ENCODE measurements around the gene COX20.
"Not testable (repeated sequence)": the region's sequence is repeated elsewhere in the genome, so short reads cannot be mapped to it uniquely, and the experiment has no call there.

Gene COX20

DNA sequence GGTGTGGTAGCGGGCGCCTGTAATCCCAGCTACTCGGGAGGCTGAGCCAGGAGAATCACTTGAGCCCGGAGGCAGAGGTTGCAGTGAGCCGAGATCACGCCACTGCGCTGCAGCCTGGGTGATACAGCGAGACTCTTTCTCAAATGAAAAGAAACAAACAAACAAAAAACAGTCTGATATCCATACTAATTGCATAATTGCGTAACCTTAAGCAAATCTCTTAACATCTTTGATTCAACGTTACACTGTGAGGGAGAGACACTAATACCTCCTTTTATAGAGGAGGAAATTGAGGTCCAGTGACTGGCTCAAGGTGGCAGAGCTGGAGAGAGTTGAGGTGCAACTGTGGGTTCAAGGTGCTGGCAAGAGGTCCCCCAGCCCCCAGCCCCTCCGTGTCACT, 12.6 kb upstream of the COX20 start:
- no peaks in the 10 kb centered on the region; the same call in 1 of the 2 replicates for H3K36me3 ChIP-seq (ENCODE audit: insufficient read depth, low read length)
- H3K27ac ChIP-seq (ENCODE audit: low read depth, low read length) = no peak overlapping the region
- H3K9ac ChIP-seq (ENCODE audit: low read depth, low read length) = no peak overlapping the region
- no peaks in the 10 kb centered on the region for H3K9me3 ChIP-seq (ENCODE audit: insufficient read depth, low read depth, low read length)
- WGBS = 84% methylated on average over 10 of the region's 11 CpGs
- peaks cover 19% of the 10 kb centered on the region; the same call in 1 of the 2 replicates for H3K4me1 ChIP-seq (ENCODE audit: insufficient read depth, low read length)
- H3K4me3 ChIP-seq (ENCODE audit: low read length) = no peak overlapping the region
- H3K27me3 ChIP-seq (ENCODE audit: insufficient read depth, low read length) = no peaks in the 10 kb centered on the region

DNA sequence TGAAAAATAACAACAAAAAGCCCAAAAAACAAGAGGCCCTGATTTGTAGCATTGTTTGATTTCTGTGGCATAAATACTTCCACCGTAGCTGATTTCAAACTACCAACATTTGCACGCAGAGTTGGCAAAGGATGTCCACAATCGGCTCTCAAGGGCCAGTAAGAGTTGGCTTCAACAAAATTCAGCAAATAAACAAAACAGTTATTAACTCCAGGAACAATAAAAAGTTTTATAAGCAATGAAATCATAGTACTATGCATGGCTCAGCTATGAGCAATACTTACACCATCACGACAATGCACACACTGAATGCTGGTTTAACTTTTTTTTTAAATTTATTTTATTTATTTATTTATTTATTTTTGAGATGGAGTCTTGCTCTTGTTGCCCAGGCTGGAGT, 8.7 kb upstream of the COX20 start:
- H3K36me3 ChIP-seq (ENCODE audit: insufficient read depth, low read length) = no peaks in the 10 kb centered on the region; the same call in 1 of the 2 replicates
- H3K9me3 ChIP-seq (ENCODE audit: insufficient read depth, low read depth, low read length) = no peaks in the 10 kb centered on the region
- H3K4me1 ChIP-seq (ENCODE audit: insufficient read depth, low read length) = peaks cover 9% of the 10 kb centered on the region; the same call in 1 of the 2 replicates
- 97% methylated on average over 3 of the region's 4 CpGs for WGBS
- no peaks in the 10 kb centered on the region for H3K27me3 ChIP-seq (ENCODE audit: insufficient read depth, low read length)
- no peak overlapping the region for H3K4me3 ChIP-seq (ENCODE audit: low read length)
- H3K27ac ChIP-seq (ENCODE audit: low read depth, low read length) = no peak overlapping the region
- H3K9ac ChIP-seq (ENCODE audit: low read depth, low read length) = no peak overlapping the region

DNA sequence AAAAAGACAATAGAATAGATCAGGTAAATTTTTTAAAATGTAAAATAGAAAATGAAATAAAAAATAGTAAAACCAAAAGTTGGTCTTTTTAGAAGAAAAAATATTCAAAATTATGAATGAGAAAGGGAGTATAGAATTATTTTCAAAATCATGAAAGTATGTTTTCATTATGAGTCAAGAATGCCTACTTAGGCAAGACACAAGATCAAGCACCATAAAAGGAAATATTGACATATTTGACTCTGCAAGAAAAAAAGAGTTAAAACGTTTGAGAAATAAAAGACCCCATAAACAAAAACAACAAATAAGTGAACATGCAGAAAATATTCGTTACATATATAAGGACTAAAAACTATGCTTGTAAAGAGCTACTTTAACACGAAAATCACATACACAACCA, 4.8 kb upstream of the COX20 start:
- Histone ChIP-seq H3K9me3 (ENCODE audit: insufficient read depth, low read depth, low read length) (no peaks in the 10 kb centered on the region), H3K27me3 (ENCODE audit: insufficient read depth, low read length) (no peaks in the 10 kb centered on the region), H3K36me3 (ENCODE audit: insufficient read depth, low read length) (no peaks in the 10 kb centered on the region), H3K4me3 (ENCODE audit: low read length) (no peak overlapping the region), H3K4me1 (ENCODE audit: insufficient read depth, low read length) (peaks cover 9% of the 10 kb centered on the region; the same call in 1 of the 2 replicates), H3K9ac (ENCODE audit: low read depth, low read length) (no peak overlapping the region), H3K27ac (ENCODE audit: low read depth, low read length) (no peak overlapping the region)
- WGBS = 96% methylated on average over 3 of the region's 3 CpGs

DNA sequence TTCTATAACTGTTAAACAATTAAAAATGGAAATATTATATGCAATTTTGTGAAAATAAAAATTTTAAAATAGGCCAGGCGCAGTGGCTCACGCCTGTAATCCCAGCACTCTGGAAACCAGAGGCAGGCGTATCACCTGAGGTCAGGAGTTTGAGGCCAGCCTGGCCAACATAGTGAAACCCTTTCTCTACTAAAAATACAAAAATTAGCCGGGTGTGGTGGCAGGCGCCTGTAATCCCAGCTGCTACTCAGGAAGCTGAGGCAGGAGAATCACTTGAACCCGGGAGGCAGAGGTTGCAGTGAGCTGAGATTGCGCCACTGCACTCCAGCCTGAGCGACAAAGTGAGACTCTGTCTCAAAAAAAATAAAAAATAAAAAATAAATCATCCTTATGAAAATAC, 2.2 kb upstream of the COX20 start:
- whole genome bisulfite sequencing = 91% methylated on average over 7 of the region's 8 CpGs
- Histone ChIP-seq H3K4me1 (ENCODE audit: insufficient read depth, low read length) (peaks cover 24% of the 10 kb centered on the region), H3K9ac (ENCODE audit: low read depth, low read length) (peak overlapping the region; percentile 99)
- H3K4me3 ChIP-seq (ENCODE audit: low read length); H3K36me3 ChIP-seq (ENCODE audit: insufficient read depth, low read length); H3K9me3 ChIP-seq (ENCODE audit: insufficient read depth, low read depth, low read length); H3K27me3 ChIP-seq (ENCODE audit: insufficient read depth, low read length); H3K27ac ChIP-seq (ENCODE audit: low read depth, low read length): not testable (repeated sequence)

DNA sequence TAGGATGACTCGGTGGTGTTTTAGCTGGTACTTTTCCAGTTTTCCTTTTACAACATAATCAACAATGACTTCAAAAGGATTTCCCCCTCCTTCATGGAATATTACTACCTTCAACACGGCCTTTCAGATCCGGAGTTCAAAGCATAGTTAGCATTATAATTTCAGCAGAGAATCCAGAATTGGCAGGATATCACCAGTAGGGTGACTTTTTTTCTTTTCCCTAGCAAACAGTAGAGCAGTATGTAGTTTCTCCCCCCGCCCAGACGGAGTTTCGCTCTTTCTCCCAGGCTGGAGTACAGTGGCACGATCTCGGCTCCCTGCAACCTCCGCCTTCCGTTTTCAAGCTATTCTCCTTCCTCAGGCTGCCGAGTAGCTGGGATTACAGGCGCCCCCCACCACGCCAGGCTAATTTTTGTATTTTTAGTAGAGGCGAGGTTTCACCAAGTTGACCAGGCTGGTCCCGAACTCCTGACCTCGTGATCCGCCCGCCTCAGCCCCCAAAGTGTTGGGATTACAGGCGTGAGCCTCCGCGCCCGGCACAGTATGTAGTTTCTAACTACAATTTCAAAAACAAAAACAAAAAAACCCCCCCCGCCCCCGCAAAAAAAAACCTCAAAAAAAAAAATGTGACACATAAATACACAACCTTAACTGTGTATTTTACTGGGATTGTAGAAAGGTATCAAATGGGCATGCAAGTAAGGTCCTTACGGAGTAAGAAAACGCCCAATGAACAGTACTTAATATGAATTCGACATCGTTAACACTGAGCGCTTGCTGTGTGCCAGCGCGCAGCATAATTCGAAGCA, 1.5 kb upstream of the COX20 start:
- H3K4me3 ChIP-seq (ENCODE audit: low read length) = peak overlapping the region; percentile 86
- H3K9ac ChIP-seq (ENCODE audit: low read depth, low read length) = peak overlapping the region; percentile 99
- peak overlapping the region; percentile 99 for H3K27ac ChIP-seq (ENCODE audit: low read depth, low read length)
- WGBS = 42% methylated on average over 31 of the region's 32 CpGs
- peaks cover 8% of the 10 kb centered on the region; the same call in 1 of the 2 replicates for H3K36me3 ChIP-seq (ENCODE audit: insufficient read depth, low read length)
- no peaks in the 10 kb centered on the region for H3K9me3 ChIP-seq (ENCODE audit: insufficient read depth, low read depth, low read length)
- H3K4me1 ChIP-seq (ENCODE audit: insufficient read depth, low read length) = peaks cover 27% of the 10 kb centered on the region
- no peaks in the 10 kb centered on the region for H3K27me3 ChIP-seq (ENCODE audit: insufficient read depth, low read length)

DNA sequence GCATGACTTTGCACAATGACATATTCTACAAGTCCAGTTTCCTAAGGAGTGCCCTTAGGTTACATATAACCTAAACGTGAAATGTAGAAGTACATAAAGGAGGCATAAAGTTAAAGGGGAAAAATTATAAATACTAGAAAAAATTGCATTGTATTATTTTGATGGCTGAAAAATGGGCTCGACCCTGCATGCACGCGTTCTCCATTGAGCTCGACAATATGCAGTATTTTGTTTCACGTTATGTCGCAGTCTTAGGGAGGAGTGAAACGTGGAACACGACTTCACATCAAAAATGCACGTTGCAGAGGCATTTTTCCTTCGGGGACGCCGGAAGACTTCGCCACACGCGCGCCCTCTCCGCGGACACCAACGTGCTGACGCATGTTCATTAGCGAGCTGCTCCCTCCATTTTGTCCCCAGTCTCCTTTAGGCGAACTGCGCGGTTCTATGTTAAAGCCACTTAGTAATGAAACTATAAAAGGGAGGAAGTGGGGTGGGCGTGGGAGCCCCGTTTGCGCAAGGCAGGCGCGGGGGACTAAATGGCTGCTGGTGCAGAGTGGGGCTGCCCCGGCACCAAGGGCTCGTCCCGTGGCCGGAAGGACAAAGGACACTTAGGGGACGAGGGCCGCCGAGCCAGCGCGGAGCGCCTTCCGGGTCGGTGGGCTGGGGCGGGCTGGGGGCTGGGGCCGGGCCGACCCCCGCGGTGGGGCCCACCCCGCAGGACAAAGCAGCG, 749 bp upstream of the COX20 start:
- H3K27me3 ChIP-seq (ENCODE audit: insufficient read depth, low read length) = no peaks in the 10 kb centered on the region
- peak overlapping the region; percentile 99 for H3K9ac ChIP-seq (ENCODE audit: low read depth, low read length)
- 3% methylated on average over 49 of the region's 49 CpGs for WGBS
- H3K4me1 ChIP-seq (ENCODE audit: insufficient read depth, low read length) = peaks cover 27% of the 10 kb centered on the region
- H3K36me3 ChIP-seq (ENCODE audit: insufficient read depth, low read length) = peaks cover 13% of the 10 kb centered on the region
- H3K27ac ChIP-seq (ENCODE audit: low read depth, low read length) = peak overlapping the region; percentile 99
- H3K4me3 ChIP-seq (ENCODE audit: low read length) = peak overlapping the region; percentile 86
- H3K9me3 ChIP-seq (ENCODE audit: insufficient read depth, low read depth, low read length) = no peaks in the 10 kb centered on the region

DNA sequence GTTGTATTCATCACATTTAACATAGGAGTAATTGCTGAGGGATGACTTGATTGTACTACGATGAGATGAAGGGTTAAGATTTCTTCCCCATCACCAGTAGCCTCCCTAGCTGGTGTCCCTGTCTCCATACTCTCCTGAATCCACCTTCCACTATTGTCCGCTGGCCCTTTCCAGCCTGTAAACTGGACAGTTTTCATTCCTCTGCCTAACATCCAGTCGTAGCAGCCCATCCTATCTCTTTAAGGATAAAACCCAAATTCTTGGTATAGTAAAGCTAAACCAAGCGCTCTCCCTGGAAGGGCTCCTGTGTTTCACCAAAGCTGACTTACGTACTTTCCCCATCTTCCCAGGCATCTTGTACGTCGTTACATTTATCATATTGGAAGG, 670 bp downstream of the COX20 start:
- peaks cover 27% of the 10 kb centered on the region for H3K36me3 ChIP-seq (ENCODE audit: insufficient read depth, low read length)
- no peaks in the 10 kb centered on the region for H3K9me3 ChIP-seq (ENCODE audit: insufficient read depth, low read depth, low read length)
- H3K9ac ChIP-seq (ENCODE audit: low read depth, low read length) = peak overlapping the region; percentile 99
- H3K27me3 ChIP-seq (ENCODE audit: insufficient read depth, low read length) = no peaks in the 10 kb centered on the region
- 1% methylated on average over 3 of the region's 7 CpGs for WGBS
- H3K4me3 ChIP-seq (ENCODE audit: low read length) = peak overlapping the region; percentile 86
- peaks cover 27% of the 10 kb centered on the region for H3K4me1 ChIP-seq (ENCODE audit: insufficient read depth, low read length)
- peak overlapping the region; percentile 99 for H3K27ac ChIP-seq (ENCODE audit: low read depth, low read length)

DNA sequence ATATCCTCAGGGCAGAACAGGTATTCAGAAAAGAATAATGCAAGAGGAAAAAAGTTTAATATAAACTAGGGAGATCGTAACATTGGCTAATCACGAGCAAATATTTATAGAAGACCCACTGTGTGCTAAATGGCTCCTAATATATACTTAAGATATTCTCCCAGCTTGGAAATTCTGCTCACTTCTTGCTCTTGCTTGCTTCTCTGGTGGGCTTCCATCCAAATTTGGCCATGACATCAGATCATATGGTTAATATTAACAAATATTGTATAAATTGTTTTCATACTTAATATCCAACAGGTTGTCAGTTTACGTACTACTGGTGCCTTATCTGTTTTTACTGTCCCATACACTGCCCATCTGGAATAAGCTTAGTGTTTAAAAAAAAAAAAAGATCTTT, 1.1 kb downstream of the COX20 start:
- peaks cover 27% of the 10 kb centered on the region for H3K4me1 ChIP-seq (ENCODE audit: insufficient read depth, low read length)
- peak overlapping the region; percentile 86 for H3K4me3 ChIP-seq (ENCODE audit: low read length)
- peak overlapping the region; percentile 99 for H3K27ac ChIP-seq (ENCODE audit: low read depth, low read length)
- H3K9ac ChIP-seq (ENCODE audit: low read depth, low read length) = peak overlapping the region; percentile 99
- H3K9me3 ChIP-seq (ENCODE audit: insufficient read depth, low read depth, low read length) = no peaks in the 10 kb centered on the region
- H3K27me3 ChIP-seq (ENCODE audit: insufficient read depth, low read length) = no peaks in the 10 kb centered on the region
- WGBS = 42% methylated on average over 2 of the region's 3 CpGs
- H3K36me3 ChIP-seq (ENCODE audit: insufficient read depth, low read length) = peaks cover 32% of the 10 kb centered on the region

DNA sequence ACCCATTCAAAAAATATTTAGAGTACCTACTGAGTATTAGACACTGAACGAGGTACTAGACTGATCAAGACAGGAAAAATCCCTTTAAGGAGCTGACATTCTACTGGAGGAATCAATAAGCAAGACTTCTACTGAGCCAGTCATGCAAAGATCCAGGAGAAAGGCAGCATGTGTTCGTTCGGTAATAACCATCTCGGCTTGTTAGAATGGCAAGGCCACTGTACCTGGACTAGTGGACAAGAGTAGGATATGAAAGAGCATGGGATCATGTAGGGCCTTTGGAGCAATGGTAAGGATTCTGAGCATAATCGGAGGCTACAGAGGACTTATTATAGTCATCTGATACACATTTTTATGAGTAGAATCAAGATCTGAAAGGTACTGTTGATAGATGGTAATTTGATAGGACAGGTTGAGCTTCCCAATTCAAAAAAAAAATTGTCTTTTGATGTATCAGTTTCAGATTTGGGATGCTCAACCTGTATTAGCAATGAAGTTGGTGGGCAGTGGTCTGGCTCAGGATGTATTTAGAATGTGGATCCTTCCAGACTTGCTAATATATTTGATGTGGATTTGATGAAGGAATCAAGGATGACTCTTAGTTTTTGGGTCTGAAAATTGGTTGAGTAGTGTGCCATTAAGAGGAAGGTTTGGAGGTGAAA, 2.3 kb downstream of the COX20 start:
- Histone ChIP-seq H3K9me3 (ENCODE audit: insufficient read depth, low read depth, low read length) (no peaks in the 10 kb centered on the region), H3K36me3 (ENCODE audit: insufficient read depth, low read length) (peaks cover 43% of the 10 kb centered on the region), H3K4me1 (ENCODE audit: insufficient read depth, low read length) (peaks cover 27% of the 10 kb centered on the region), H3K4me3 (ENCODE audit: low read length) (peak overlapping the region; percentile 86), H3K27me3 (ENCODE audit: insufficient read depth, low read length) (no peaks in the 10 kb centered on the region), H3K27ac (ENCODE audit: low read depth, low read length) (no peak overlapping the region), H3K9ac (ENCODE audit: low read depth, low read length) (no peak overlapping the region)
- WGBS = 87% methylated on average over 5 of the region's 5 CpGs

DNA sequence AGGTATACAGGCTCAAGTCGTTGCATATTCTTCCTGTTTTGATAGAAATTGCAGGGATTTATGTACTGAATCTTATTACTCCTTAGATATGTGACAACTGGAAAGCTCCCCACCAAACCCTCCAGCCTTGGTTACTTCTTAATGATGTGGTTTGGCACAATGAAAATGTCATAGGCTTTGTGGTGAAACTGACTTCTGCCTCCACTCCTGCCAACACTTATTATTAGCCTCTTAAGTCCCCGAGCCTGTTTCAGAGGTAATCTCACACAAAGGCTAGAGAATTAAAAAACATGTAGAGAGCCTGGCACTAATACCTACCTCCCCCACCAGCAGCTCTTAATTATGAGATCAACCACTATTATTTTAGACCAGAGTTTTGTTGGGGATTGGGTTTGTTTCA, 4.2 kb downstream of the COX20 start:
- H3K36me3 ChIP-seq (ENCODE audit: insufficient read depth, low read length) = peaks cover 62% of the 10 kb centered on the region
- H3K27ac ChIP-seq (ENCODE audit: low read depth, low read length) = no peak overlapping the region
- peaks cover 18% of the 10 kb centered on the region; the same call in 1 of the 2 replicates for H3K4me1 ChIP-seq (ENCODE audit: insufficient read depth, low read length)
- no peaks in the 10 kb centered on the region for H3K27me3 ChIP-seq (ENCODE audit: insufficient read depth, low read length)
- no peaks in the 10 kb centered on the region for H3K9me3 ChIP-seq (ENCODE audit: insufficient read depth, low read depth, low read length)
- H3K9ac ChIP-seq (ENCODE audit: low read depth, low read length) = no peak overlapping the region
- WGBS = 90% methylated on average over 1 of the region's 2 CpGs
- no peak overlapping the region for H3K4me3 ChIP-seq (ENCODE audit: low read length)

DNA sequence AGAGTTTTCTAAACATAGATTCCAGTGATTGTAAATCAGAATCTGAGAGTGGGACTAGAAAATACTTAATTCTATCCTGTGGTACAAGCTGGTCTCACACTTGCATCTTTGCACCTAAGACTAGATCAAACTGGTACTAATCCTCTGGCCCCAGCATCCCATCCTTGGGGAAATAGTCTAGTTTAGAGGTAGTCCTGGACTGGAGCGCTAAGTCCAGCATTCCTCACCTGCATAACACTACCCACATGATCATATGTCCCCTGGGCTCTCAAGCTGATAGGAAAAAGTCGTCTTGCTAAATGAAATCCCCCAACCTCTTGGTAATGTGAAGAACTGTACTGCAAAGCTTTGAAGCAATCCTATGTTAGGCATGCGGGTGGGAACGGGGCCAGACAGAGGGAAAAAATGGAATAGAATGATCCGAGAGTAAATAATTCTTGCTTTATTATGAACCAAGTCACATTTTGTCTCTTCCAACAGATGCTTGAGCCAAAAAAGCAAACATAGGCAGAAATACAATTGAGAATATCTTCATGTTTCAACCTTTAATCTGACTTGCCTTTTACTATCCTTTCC, 4.8 kb downstream of the COX20 start:
- H3K27me3 ChIP-seq (ENCODE audit: insufficient read depth, low read length) = no peaks in the 10 kb centered on the region
- no peak overlapping the region for H3K9ac ChIP-seq (ENCODE audit: low read depth, low read length)
- peaks cover 69% of the 10 kb centered on the region for H3K36me3 ChIP-seq (ENCODE audit: insufficient read depth, low read length)
- peaks cover 18% of the 10 kb centered on the region; the same call in 1 of the 2 replicates for H3K4me1 ChIP-seq (ENCODE audit: insufficient read depth, low read length)
- WGBS = 93% methylated on average over 5 of the region's 5 CpGs
- H3K27ac ChIP-seq (ENCODE audit: low read depth, low read length) = no peak overlapping the region
- no peak overlapping the region for H3K4me3 ChIP-seq (ENCODE audit: low read length)
- no peaks in the 10 kb centered on the region for H3K9me3 ChIP-seq (ENCODE audit: insufficient read depth, low read depth, low read length)
